MCF 10A (cell line): ENCODE results near the gene DOC2A. TPM values are rescaled to one million over a fixed set of nuclear protein-coding genes. Genes with fewer than 3 reads are reported as not detected.

Source experiments
- BruUV-seq: library from RNA; stranded (reverse); fragments of 400-500 nt; replicated peaks from 2 replicates; lab custom pipeline; 2021; lab: Mats Ljungman, UMichigan
- CTCF ChIA-PET: fragments of 300-600 bp; sonication (Branson Sonifier 250); formaldehyde crosslinking; extraction: SDS; loops from one replicate; lab custom pipeline; 2021; ENCODE audit warnings: antibody characterized with exemption, inconsistent platforms; lab: Yijun Ruan, JAX
- POLR2A ChIA-PET: fragments of 300-600, 350-650 bp; sonication (Branson Sonifier 250); formaldehyde crosslinking; extraction: SDS; loops from one replicate; lab custom pipeline; 2020; ENCODE audit warnings: antibody characterized with exemption, inconsistent platforms; lab: Yijun Ruan, JAX
- DNase-seq: peaks from one replicate; pipeline ENCODE4 v3.0.0-alpha.2; 2018; ENCODE audit not compliant: unreplicated experiment
- H3K27ac Mint-ChIP-seq: one replicate; pipeline ENCODE4 v1.8.0; 2022; ENCODE audit warnings: mild to moderate bottlenecking, low read depth, mixed read lengths; ENCODE audit not compliant: unreplicated experiment
- H3K27me3 Mint-ChIP-seq: one replicate; pipeline ENCODE4 v1.8.0; 2022; ENCODE audit warnings: mixed read lengths; ENCODE audit not compliant: insufficient read depth, unreplicated experiment
- H3K36me3 Mint-ChIP-seq: one replicate; pipeline ENCODE4 v1.8.0; 2022; ENCODE audit warnings: mild to moderate bottlenecking, moderate library complexity, mixed read lengths; ENCODE audit not compliant: insufficient read depth, unreplicated experiment
- H3K4me1 Mint-ChIP-seq: one replicate; pipeline ENCODE4 v1.8.0; 2022; ENCODE audit warnings: mixed read lengths; ENCODE audit not compliant: insufficient read depth, unreplicated experiment
- H3K4me3 Mint-ChIP-seq: one replicate; pipeline ENCODE4 v1.8.0; 2022; ENCODE audit warnings: mild to moderate bottlenecking, moderate library complexity, mixed read lengths; ENCODE audit not compliant: unreplicated experiment
- H3K9me3 Mint-ChIP-seq: one replicate; pipeline ENCODE4 v1.8.0; 2022; ENCODE audit warnings: mixed read lengths; ENCODE audit not compliant: unreplicated experiment
- intact Hi-C: fragments of 100-400 bp; cut with micrococcal nuclease; formaldehyde crosslinking; loops from 2 replicates; pipeline ENCODE4 v1.14.1; 2022
- total RNA-seq: library from RNA; stranded (reverse); gene quantifications from 2 replicates; pipeline ENCODE4 v1.2.3, GENCODE V29; 2022
- TF ChIP-seq, protein P1 (sequence below): fragments of 200-600 bp; IDR thresholded peaks from one replicate; pipeline ENCODE4 v1.8.0; 2022; ENCODE audit warnings: antibody characterized with exemption, mild to moderate bottlenecking; ENCODE audit not compliant: unreplicated experiment

Gene DOC2A
- total RNA-seq, 1 experiment from 2014 or later = 1.2 TPM

DNA sequence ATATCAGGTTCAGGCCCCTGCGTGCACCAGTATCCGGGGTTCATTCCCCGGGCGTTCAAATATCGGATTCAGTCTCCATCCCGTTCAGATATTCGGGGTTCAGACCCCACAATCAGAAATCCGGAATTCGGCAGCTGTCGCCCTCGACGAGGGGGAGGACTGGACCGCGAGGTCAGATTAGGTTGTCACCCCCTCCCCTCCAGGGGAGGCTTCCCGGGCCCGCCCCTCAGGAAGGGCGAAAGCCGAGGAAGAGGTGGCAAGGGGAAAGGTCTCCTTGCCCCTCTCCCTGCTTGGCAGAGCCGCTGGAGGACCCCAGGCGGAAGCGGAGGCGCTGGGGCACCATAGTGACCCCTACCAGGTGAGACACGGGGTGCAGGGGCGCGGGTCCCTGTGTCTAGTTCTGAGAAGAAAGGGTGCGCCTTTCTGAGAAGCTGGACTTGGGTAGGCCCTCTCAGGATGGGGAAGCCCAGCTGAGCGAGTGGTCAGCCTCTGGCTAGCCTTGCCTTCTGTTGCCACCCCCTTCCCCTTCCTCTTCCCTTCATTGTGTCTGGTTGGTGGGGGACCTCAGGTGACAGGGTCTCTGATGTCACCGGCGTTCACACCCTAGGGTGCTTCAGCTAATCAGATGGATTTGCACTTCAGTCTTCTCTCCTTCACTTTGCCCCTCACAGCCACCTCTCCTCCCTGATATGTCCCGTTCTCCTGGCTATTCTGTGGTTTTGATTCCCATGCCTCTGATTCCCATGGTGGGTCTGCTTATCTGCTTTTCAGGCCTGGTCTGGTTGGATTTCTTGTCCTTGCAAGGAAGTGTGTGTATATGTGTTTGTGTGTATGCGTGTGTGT is 36.3 kb downstream of the DOC2A start:
- Mint-ChIP-seq H3K4me1 (peaks cover 27% of the 10 kb centered on the region), H3K36me3 (peaks cover 39% of the 10 kb centered on the region), H3K27ac (peak overlapping the region; percentile 98), H3K27me3 (no peaks in the 10 kb centered on the region), H3K9me3 (no peaks in the 10 kb centered on the region), H3K4me3 (peak overlapping the region; percentile 96)
- TF ChIP-seq, protein P1, sequence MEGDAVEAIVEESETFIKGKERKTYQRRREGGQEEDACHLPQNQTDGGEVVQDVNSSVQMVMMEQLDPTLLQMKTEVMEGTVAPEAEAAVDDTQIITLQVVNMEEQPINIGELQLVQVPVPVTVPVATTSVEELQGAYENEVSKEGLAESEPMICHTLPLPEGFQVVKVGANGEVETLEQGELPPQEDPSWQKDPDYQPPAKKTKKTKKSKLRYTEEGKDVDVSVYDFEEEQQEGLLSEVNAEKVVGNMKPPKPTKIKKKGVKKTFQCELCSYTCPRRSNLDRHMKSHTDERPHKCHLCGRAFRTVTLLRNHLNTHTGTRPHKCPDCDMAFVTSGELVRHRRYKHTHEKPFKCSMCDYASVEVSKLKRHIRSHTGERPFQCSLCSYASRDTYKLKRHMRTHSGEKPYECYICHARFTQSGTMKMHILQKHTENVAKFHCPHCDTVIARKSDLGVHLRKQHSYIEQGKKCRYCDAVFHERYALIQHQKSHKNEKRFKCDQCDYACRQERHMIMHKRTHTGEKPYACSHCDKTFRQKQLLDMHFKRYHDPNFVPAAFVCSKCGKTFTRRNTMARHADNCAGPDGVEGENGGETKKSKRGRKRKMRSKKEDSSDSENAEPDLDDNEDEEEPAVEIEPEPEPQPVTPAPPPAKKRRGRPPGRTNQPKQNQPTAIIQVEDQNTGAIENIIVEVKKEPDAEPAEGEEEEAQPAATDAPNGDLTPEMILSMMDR = no peak
- POLR2A ChIA-PET = interaction anchor here (0.7 to 5.8 kb wide), 18 partner anchors 8 to 170 kb away, joined by 3 to 75 read pairs (median 4); partner anchors contain the start of genes ALDOA, ASPHD1, HIRIP3 and INO80E
- DNase-seq = no peak
- no TSS peak for BruUV-seq
- CTCF ChIA-PET = interaction anchor here (0.5 to 1.6 kb wide), 5 partner anchors 14 to 75 kb away, joined by 3 to 5 read pairs (median 4); partner anchors contain the start of gene SEZ6L2
- intact Hi-C loops = loop anchor here (2.0 kb wide), 2 partner anchors 48 to 112 kb away; partner anchors contain the start of genes CDIPT and KCTD13

DNA sequence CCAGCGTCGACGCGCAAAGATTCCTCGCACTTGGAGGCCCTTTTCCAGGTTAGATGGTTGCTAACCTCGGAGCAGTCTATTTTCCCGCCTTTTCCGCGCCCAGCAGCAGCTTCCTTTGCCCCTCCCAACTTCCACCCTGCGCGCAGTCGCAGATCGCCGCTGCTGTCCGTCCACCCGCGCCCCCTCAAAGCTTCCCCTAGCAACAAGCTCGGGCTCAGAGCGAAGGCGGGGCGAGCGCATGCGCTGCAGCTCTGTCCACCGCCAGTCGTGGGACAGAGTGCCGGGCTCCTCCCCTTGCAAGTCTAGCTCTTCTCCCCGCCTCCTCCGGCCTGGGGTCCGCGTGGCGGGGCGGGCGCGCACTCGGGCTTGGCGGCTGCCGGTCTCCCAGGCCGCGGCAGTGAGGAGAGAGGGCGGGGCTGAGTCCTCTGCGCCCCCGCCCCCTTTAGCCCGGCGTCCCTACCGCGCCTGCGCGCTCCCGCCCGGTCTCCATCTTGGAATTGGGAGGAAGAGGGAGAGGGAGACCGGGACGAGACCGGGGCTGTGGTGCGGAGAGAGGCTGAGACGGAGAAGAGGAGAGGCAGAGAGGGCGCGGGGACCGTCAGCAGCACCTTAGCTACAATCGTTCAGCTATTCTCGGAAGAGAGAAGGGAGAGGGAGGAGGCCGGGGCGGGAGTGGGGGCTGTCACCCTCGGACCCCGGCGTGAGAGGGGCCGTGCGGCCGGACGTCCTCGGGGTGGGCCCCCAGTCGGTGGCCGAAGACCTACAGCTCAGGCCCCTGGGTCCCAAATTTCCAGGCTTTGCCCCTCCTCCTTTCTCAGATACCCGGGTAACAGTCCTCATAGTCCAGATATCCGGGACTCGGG is 37.2 kb downstream of the DOC2A start, which contains the start of gene TAOK2:
Gene TAOK2 (plus strand): TSS at position 485 of the 863 bp plus-strand sequence. CDS start 3,905 bp downstream, outside the sequence.
- TF ChIP-seq, protein P1 = no peak
- Mint-ChIP-seq H3K36me3 (peaks cover 39% of the 10 kb centered on the region), H3K4me3 (peak within 1 kb of the TSS; percentile 96), H3K27me3 (no peaks in the 10 kb centered on the region), H3K27ac (peak within 1 kb of the TSS; percentile 98), H3K4me1 (peaks cover 27% of the 10 kb centered on the region), H3K9me3 (no peaks in the 10 kb centered on the region)
- ChIA-PET POLR2A (interaction anchor here (0.6 to 5.8 kb wide), 31 partner anchors 9 to 214 kb away, joined by 3 to 75 read pairs (median 4); partner anchors contain the start of genes ASPHD1, CDIPT, HIRIP3 and INO80E), CTCF (interaction anchor here (0.7 to 1.2 kb wide), 10 partner anchors 20 to 166 kb away, joined by 3 to 6 read pairs (median 4); partner anchors contain the start of genes HIRIP3, SEZ6L2 and TBX6)
- no TSS peak for BruUV-seq
- intact Hi-C loops = loop anchor here (2.0 kb wide), 2 partner anchors 47 to 111 kb away; partner anchors contain the start of genes CDIPT and KCTD13
- peak; percentile 97 for DNase-seq

DNA sequence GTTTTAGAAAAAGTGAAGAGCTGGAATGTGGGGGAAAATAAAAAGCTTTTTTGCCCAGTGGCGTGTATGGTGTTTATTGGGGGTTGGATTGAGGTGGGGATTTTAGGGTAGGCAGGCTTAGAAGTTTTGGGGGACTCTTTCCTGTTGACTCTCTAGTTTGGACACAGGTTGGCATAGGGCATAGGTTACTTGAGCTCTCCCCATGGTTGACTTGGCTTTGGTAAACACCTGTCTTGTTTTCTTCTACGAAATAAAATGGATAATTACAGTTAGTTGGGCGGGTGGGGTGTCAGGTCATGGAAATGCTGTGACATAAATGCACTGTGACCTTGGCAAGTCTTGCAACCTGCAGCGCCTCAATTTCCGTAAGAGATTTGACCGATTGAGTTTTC is 37.8 kb downstream of the DOC2A start:
- H3K36me3 Mint-ChIP-seq = peaks cover 39% of the 10 kb centered on the region
- peak overlapping the region; percentile 98 for H3K27ac Mint-ChIP-seq
- DNase-seq = no peak
- H3K9me3 Mint-ChIP-seq = no peaks in the 10 kb centered on the region
- CTCF ChIA-PET = interaction anchor here (0.6 to 1.2 kb wide), 12 partner anchors 20 to 1658 kb away, joined by 3 to 6 read pairs (median 4); partner anchors contain the start of genes HIRIP3, PAGR1, TBX6 and TLCD3B
- peaks cover 27% of the 10 kb centered on the region for H3K4me1 Mint-ChIP-seq
- TF ChIP-seq, protein P1 = no peak
- peak overlapping the region; percentile 96 for H3K4me3 Mint-ChIP-seq
- no peaks in the 10 kb centered on the region for H3K27me3 Mint-ChIP-seq
- intact Hi-C loops = no loop called here
- POLR2A ChIA-PET = interaction anchor here (0.6 to 5.8 kb wide), 27 partner anchors 11 to 214 kb away, joined by 3 to 75 read pairs (median 4); partner anchors contain the start of genes ASPHD1, CDIPT, HIRIP3 and INO80E
- no TSS peak for BruUV-seq
